Measurements from ENCODE around the gene GPC5. TPM values are rescaled to one million over a fixed set of nuclear protein-coding genes. Genes with fewer than 3 reads are reported as not detected.

The GPC5 gene
- total and polyA plus RNA-seq, 4 donors: 0.51 to 22.4 (median 2.0) TPM

DNA sequence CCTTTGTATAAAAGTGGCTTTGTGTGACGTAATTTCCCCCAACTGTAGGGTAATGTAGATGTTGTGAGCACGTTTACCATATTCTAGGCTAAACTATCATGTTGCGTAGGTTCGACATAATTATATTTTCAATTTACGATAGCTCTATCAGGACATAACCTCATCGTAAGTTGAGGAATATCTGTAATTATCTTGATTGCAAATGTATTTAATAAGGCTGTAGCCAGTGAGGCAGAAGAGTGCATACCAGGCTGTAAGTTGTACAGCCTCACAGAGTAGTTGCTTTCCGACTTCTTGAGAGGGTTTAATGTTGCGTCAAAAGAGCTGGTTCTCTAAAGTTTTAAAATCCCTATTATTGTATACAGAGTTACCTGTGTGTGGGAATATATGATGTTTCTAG, 988.8 kb downstream of the GPC5 start:
- Histone ChIP-seq H3K27ac (ENCODE audit: low read depth in 1 of 2, low read length in 2 of 2) (no peak overlapping the region), H3K9ac (ENCODE audit: low read depth in 1 of 2, low read length in 2 of 2) (no peak overlapping the region), H3K4me3 (ENCODE audit: low read depth in 1 of 3, low read length in 3 of 3) (no peak overlapping the region), H3K36me3 (ENCODE audit: control insufficient read depth in 4 of 4, insufficient read depth in 3 of 4, low read depth in 1 of 4, low read length in 3 of 4) (no peaks in the 10 kb centered on the region), H3K27me3 (ENCODE audit: control insufficient read depth in 4 of 4, insufficient read depth in 4 of 4, low read length in 3 of 4) (no peaks in the 10 kb centered on the region), H3K9me3 (ENCODE audit: control insufficient read depth in 4 of 4, low read length in 3 of 4) (no peaks in the 10 kb centered on the region), H3K4me1 (ENCODE audit: control insufficient read depth in 4 of 4, insufficient read depth in 4 of 4, low read length in 3 of 4) (peaks cover 0 to 1% (median 0%) of the 10 kb centered on the region in 4 donors)
- no peak for DNase-seq (ENCODE audit: low spot score)
- TF ChIP-seq RXRA (IDR thresholded peaks at IDR 0.05) (no peak), TAF1 (conservative IDR thresholded peaks at IDR 0.05) (no peak), YY1 (IDR thresholded peaks at IDR 0.05) (no peak), FOXA2 (IDR thresholded peaks at IDR 0.05) (no peak), HNF4G (IDR thresholded peaks at IDR 0.05) (no peak), GABPA (IDR thresholded peaks at IDR 0.05 in 1 of 2, conservative IDR thresholded peaks at IDR 0.05 in 1 of 2) (no peak), SP1 (IDR thresholded peaks at IDR 0.05) (no peak)
- TF ChIP-seq, protein P1, sequence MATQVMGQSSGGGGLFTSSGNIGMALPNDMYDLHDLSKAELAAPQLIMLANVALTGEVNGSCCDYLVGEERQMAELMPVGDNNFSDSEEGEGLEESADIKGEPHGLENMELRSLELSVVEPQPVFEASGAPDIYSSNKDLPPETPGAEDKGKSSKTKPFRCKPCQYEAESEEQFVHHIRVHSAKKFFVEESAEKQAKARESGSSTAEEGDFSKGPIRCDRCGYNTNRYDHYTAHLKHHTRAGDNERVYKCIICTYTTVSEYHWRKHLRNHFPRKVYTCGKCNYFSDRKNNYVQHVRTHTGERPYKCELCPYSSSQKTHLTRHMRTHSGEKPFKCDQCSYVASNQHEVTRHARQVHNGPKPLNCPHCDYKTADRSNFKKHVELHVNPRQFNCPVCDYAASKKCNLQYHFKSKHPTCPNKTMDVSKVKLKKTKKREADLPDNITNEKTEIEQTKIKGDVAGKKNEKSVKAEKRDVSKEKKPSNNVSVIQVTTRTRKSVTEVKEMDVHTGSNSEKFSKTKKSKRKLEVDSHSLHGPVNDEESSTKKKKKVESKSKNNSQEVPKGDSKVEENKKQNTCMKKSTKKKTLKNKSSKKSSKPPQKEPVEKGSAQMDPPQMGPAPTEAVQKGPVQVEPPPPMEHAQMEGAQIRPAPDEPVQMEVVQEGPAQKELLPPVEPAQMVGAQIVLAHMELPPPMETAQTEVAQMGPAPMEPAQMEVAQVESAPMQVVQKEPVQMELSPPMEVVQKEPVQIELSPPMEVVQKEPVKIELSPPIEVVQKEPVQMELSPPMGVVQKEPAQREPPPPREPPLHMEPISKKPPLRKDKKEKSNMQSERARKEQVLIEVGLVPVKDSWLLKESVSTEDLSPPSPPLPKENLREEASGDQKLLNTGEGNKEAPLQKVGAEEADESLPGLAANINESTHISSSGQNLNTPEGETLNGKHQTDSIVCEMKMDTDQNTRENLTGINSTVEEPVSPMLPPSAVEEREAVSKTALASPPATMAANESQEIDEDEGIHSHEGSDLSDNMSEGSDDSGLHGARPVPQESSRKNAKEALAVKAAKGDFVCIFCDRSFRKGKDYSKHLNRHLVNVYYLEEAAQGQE (IDR thresholded peaks at IDR 0.05): no peak
- TF ChIP-seq, protein P2, sequence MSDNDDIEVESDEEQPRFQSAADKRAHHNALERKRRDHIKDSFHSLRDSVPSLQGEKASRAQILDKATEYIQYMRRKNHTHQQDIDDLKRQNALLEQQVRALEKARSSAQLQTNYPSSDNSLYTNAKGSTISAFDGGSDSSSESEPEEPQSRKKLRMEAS (IDR thresholded peaks at IDR 0.05): no peak
- WGBS: 93% methylated on average over 8 of the region's 8 CpGs

DNA sequence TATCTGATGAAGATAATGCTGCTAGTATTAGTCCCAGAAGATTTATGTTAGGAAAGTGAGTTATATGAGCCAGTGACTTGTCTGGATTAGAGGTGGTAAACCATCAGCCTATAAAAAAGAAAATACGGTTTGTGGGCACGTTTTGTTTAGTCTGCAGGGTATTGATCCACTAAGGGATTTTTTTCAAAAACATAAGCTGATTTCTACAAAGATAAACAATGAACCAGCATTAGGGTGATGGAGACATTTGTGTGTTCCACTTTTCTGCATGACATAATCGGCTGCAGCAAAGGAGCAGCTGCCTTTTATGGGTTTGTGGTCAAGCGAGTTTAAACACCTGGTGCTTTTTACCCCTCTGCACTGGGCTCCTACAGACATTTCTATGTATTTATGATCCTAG, 991.8 kb downstream of the GPC5 start:
- Histone ChIP-seq H3K9me3 (ENCODE audit: control insufficient read depth in 4 of 4, low read length in 3 of 4) (no peaks in the 10 kb centered on the region), H3K27ac (ENCODE audit: low read depth in 1 of 2, low read length in 2 of 2) (no peak overlapping the region), H3K9ac (ENCODE audit: low read depth in 1 of 2, low read length in 2 of 2) (no peak overlapping the region), H3K4me1 (ENCODE audit: control insufficient read depth in 4 of 4, insufficient read depth in 4 of 4, low read length in 3 of 4) (peaks cover 0 to 1% (median 0%) of the 10 kb centered on the region in 4 donors), H3K4me3 (ENCODE audit: low read depth in 1 of 3, low read length in 3 of 3) (no peak overlapping the region), H3K27me3 (ENCODE audit: control insufficient read depth in 4 of 4, insufficient read depth in 4 of 4, low read length in 3 of 4) (no peaks in the 10 kb centered on the region), H3K36me3 (ENCODE audit: control insufficient read depth in 4 of 4, insufficient read depth in 3 of 4, low read depth in 1 of 4, low read length in 3 of 4) (no peaks in the 10 kb centered on the region)
- no peak for DNase-seq (ENCODE audit: low spot score)
- WGBS: 78% methylated on average over 4 of the region's 4 CpGs
- TF ChIP-seq RXRA (IDR thresholded peaks at IDR 0.05): no peak
- TF ChIP-seq, protein P3, sequence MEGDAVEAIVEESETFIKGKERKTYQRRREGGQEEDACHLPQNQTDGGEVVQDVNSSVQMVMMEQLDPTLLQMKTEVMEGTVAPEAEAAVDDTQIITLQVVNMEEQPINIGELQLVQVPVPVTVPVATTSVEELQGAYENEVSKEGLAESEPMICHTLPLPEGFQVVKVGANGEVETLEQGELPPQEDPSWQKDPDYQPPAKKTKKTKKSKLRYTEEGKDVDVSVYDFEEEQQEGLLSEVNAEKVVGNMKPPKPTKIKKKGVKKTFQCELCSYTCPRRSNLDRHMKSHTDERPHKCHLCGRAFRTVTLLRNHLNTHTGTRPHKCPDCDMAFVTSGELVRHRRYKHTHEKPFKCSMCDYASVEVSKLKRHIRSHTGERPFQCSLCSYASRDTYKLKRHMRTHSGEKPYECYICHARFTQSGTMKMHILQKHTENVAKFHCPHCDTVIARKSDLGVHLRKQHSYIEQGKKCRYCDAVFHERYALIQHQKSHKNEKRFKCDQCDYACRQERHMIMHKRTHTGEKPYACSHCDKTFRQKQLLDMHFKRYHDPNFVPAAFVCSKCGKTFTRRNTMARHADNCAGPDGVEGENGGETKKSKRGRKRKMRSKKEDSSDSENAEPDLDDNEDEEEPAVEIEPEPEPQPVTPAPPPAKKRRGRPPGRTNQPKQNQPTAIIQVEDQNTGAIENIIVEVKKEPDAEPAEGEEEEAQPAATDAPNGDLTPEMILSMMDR (IDR thresholded peaks at IDR 0.05; ENCODE audit: low read depth, low read length, missing input control): no peak
- TF ChIP-seq, protein P4, sequence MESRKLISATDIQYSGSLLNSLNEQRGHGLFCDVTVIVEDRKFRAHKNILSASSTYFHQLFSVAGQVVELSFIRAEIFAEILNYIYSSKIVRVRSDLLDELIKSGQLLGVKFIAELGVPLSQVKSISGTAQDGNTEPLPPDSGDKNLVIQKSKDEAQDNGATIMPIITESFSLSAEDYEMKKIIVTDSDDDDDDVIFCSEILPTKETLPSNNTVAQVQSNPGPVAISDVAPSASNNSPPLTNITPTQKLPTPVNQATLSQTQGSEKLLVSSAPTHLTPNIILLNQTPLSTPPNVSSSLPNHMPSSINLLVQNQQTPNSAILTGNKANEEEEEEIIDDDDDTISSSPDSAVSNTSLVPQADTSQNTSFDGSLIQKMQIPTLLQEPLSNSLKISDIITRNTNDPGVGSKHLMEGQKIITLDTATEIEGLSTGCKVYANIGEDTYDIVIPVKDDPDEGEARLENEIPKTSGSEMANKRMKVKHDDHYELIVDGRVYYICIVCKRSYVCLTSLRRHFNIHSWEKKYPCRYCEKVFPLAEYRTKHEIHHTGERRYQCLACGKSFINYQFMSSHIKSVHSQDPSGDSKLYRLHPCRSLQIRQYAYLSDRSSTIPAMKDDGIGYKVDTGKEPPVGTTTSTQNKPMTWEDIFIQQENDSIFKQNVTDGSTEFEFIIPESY (IDR thresholded peaks at IDR 0.05): no peak
